ENCODE results near the gene KSR1. TPM values are rescaled to one million over a fixed set of nuclear protein-coding genes. Genes with fewer than 3 reads are reported as not detected.
A peak's percentile ranks its signal among the peaks of the same experiment; 100 is the strongest.

KSR1 gene
- total RNA-seq, 2 donors from 2014 or later = 11.5 to 23.7 TPM

GRCh38 chr17:27457731-27458523 is 1.7 kb downstream of the KSR1 start:
- TF ChIP-seq CTCF (IDR thresholded peaks at IDR 0.05) = no peak
- no peak for TF ChIP-seq POLR2AphosphoS5 (IDR thresholded peaks at IDR 0.05)
- TF ChIP-seq POLR2A (IDR thresholded peaks at IDR 0.05) = no peak
- Histone ChIP-seq H3K27me3 (replicated peaks; ENCODE audit: insufficient read depth) (no peaks in the 10 kb centered on the region), H3K27ac (peak overlapping the region in 1 of 2 donors; percentile 74), H3K9me3 (no peaks in the 10 kb centered on the region), H3K4me3 (peak overlapping the region in 1 of 2 donors; percentile 63), H3K36me3 (no peaks in the 10 kb centered on the region), H3K4me1 (replicated peaks) (peaks cover 2% of the 10 kb centered on the region)
- intact Hi-C loops (cut with DNase I) = loop anchor here (5.0 to 10.0 kb wide), 3 partner anchors 103 to 216 kb away; no protein-coding TSS in a partner anchor
- 27% methylated on average over 14 of the region's 14 CpGs for WGBS
- DNase-seq (ENCODE audit: low spot score) = no peak

GRCh38 chr17:27458524-27458908 is 2.3 kb downstream of the KSR1 start:
- no peak for DNase-seq (ENCODE audit: low spot score)
- intact Hi-C loops (cut with DNase I) = loop anchor here (5.0 to 10.0 kb wide), 3 partner anchors 104 to 216 kb away; no protein-coding TSS in a partner anchor
- 43% methylated on average over 6 of the region's 6 CpGs for WGBS
- H3K27ac ChIP-seq = no peak overlapping the region
- TF ChIP-seq CTCF (IDR thresholded peaks at IDR 0.05) = no peak
- no peak for TF ChIP-seq POLR2AphosphoS5 (IDR thresholded peaks at IDR 0.05)
- no peak for TF ChIP-seq POLR2A (IDR thresholded peaks at IDR 0.05)
- H3K4me1 ChIP-seq (replicated peaks) = peaks cover 2% of the 10 kb centered on the region
- H3K27me3 ChIP-seq (replicated peaks; ENCODE audit: insufficient read depth) = no peaks in the 10 kb centered on the region
- no peak overlapping the region for H3K4me3 ChIP-seq
- no peaks in the 10 kb centered on the region for H3K9me3 ChIP-seq
- H3K36me3 ChIP-seq = no peaks in the 10 kb centered on the region

DNA sequence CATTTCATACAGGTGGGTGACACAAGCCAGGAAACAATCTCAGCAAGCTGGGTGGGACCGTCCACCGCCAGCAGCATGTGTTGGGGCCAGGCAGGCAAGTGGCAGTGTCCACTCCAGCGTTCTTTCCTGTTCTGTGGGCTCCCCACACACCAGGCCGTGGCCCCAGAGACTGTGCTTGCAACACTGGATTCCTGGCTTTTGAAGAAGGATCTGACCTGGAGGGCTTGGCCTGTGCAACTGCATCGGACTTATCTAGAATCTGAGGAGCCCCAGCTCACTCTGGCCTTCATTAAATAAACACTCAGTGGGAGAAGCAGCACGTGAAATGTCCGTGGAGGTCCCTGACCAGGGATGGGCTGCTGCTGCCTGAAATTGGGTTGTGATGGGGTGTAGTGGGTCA is 3.2 kb downstream of the KSR1 start:
- DNase-seq (ENCODE audit: low spot score) = no peak
- peaks cover 2% of the 10 kb centered on the region for H3K4me1 ChIP-seq (replicated peaks)
- WGBS = 64% methylated on average over 7 of the region's 7 CpGs
- H3K27ac ChIP-seq = no peak overlapping the region
- H3K9me3 ChIP-seq = no peaks in the 10 kb centered on the region
- no peaks in the 10 kb centered on the region for H3K27me3 ChIP-seq (replicated peaks; ENCODE audit: insufficient read depth)
- intact Hi-C loops (cut with DNase I) = loop anchor here (5.0 to 10.0 kb wide), 3 partner anchors 105 to 217 kb away; no protein-coding TSS in a partner anchor
- H3K36me3 ChIP-seq = no peaks in the 10 kb centered on the region
- no peak for TF ChIP-seq POLR2A (IDR thresholded peaks at IDR 0.05)
- no peak for TF ChIP-seq CTCF (IDR thresholded peaks at IDR 0.05)
- no peak overlapping the region for H3K4me3 ChIP-seq

- intact Hi-C loops (cut with DNase I) = no loop called here
- no peaks in the 10 kb centered on the region for H3K9me3 ChIP-seq
- no peaks in the 10 kb centered on the region for H3K36me3 ChIP-seq
- no peak overlapping the region for H3K4me3 ChIP-seq
- peaks cover 2% of the 10 kb centered on the region for H3K4me1 ChIP-seq (replicated peaks)
- TF ChIP-seq CTCF (IDR thresholded peaks at IDR 0.05) (no peak), POLR2AphosphoS5 (IDR thresholded peaks at IDR 0.05) (no peak), POLR2A (IDR thresholded peaks at IDR 0.05) (no peak)
- H3K27ac ChIP-seq = no peak overlapping the region
- H3K27me3 ChIP-seq (replicated peaks; ENCODE audit: insufficient read depth) = no peaks in the 10 kb centered on the region
- 57% methylated on average over 6 of the region's 6 CpGs for WGBS
- no peak for DNase-seq (ENCODE audit: low spot score)
These were observed 4.0 kb downstream of the KSR1 start for GRCh38 chr17:27460196-27460725.
